ENCODE results near the gene RIN2.
"Not testable (repeated sequence)": the region's sequence is repeated elsewhere in the genome, so short reads cannot be mapped to it uniquely, and the experiment has no call there.

The RIN2 gene

DNA sequence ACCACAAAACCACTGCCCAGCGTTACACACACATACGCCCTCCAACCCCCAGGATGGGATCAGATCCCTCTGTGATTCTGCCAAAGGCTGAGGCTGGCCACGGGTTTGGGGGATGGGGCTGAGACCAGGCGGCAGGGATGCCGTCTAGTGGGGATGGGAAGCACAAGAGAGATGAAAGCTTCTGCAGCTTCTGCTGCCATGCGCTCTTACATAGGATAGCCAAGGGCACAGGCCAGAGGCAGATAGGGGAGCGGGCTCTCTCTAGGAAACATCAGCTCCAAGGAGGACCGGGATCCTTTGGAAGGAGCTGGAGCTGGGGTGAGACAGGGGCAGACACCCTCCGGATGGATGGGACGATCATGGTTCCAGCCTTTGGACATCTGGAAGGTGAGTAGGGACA, 18.7 kb upstream of the RIN2 start:
- no peak for DNase-seq (ENCODE audit: low read depth, low spot score)

- DNase-seq (ENCODE audit: low read depth, low spot score): no peak
These were observed 17.5 kb upstream of the RIN2 start for GRCh38 chr20:19740512-19740911.

DNA sequence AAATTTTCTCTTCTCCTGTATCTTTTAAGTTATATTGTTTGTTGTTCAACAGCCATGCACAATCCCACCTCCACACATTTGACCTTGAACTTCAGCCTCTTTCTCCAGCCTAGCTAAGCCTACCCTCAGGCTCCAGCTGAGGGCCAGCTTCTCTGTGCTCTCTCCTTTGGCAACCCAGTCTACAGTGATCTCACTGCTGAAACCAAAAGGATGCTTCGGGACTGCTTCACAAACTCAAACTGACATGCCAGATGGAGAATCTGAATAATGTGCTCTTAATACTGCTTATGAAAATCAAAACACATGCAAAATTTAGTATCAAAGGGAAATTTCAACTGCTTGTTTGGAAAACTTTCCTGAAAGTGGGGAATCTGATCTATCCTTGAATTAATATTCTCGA, 16.1 kb upstream of the RIN2 start:
- no peak for DNase-seq (ENCODE audit: low read depth, low spot score)

GRCh38 chr20:19742974-19743639, 15.0 kb upstream of the RIN2 start:
- DNase-seq (ENCODE audit: low read depth, low spot score): no peak

DNA sequence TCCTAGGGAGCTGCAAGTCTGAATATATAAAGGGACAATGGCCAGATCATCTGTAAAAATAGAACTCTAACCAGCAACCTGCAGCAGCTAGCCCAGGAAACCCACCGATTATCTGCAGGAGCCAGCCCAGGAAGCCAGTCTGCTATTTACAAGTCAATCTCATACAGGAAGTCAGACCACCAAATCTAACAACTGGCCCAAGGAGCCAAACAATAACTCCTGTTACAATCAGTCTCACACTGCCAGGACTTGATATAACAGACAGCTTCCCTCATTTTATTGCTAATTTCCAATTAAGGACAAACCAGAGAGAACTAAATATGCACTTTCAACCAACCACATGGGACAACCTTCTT, 14.4 kb upstream of the RIN2 start:
- no peak for DNase-seq (ENCODE audit: low read depth, low spot score)

DNA sequence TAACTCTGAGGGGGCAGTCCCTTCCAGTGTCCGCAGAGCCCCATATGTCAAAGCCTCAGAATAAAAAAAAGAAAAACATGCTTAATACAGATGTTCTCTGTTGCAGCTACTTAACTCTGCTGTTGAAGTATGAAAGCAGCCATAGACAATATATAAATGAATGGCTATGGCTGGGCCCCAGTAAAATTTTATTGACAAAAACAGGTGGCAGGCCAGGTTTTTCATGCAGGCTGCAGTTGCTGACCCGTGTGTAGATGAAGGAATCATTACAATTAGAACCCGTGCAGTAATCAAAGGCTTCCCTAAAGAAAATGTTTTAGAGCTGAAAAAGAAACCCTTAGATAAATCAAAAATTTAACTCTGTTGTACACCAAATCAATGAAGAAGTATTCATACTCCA, 13.0 kb upstream of the RIN2 start:
- no peak for DNase-seq (ENCODE audit: low read depth, low spot score)

GRCh38 chr20:19745584-19745983, 12.5 kb upstream of the RIN2 start:
- DNase-seq (ENCODE audit: low read depth, low spot score): no peak

DNA sequence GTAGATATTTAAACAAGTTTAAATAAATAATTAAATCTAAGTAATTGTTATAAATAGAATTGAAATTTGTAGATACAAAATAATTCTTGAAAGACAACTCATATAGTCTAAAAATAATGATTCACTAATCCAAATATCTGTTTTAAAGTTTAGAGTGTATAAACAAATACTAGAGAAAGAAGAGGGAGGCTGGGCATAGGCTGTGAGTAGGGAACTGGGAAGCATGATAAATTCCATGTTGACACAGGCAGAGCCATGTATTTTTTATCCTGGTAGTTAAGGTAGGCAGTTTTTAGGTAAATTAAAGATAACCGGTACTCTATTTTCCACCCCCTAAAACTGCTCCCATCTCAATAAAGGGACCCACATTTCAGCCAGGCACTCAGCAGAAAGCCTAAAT, 11.7 kb upstream of the RIN2 start:
- DNase-seq (ENCODE audit: low read depth, low spot score): no peak

DNA sequence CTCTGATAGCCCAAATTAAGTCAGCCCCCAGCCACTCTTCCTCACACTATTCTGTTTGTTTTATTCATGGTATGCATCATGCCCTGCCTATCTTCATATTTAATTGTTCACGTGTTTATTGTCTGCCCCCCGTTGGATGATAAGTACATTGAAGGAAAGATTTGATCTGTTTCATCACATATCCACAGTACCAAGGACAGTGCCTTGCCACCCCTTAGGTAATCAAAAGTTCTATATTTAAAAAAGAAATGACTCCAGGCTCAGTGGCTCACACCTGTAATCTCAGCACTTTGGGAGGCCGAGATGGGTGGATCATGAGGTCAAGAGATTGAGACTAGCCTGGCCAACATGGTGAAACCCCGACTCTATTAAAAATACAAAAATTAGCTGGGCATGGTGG, 10.2 kb upstream of the RIN2 start:
- no peak for DNase-seq (ENCODE audit: low read depth, low spot score)

GRCh38 chr20:19748681-19749080, 9.4 kb upstream of the RIN2 start:
- no peak for DNase-seq (ENCODE audit: low read depth, low spot score)

- no peak for DNase-seq (ENCODE audit: low read depth, low spot score)
These were observed 8.4 kb upstream of the RIN2 start for GRCh38 chr20:19749618-19750071.

DNA sequence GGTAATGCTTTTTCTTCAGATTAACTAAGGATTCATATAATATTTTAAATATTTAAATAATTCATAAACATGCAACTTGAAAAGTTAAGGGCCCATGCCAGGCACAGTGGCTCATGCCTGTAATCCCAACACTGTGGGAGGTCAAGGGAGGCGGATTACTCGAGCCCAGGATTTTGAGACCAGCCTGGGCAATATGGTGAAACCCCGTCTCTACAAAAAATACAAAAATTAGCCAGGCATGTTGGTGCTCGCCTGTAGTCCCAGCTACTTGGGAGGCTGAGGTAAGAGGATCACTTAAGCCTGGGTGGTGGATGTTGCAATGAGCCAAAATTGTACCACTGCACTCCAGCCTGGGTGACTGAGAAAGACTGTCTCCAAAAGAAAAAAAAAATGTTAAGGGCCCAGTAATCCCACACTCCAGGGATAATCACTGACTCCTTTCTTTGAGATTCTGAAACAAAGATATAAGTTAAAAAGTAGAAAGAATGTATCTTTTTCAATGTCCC, 7.9 kb upstream of the RIN2 start:
- DNase-seq (ENCODE audit: low read depth, low spot score): no peak

GRCh38 chr20:19750907-19751636, 7.0 kb upstream of the RIN2 start:
- DNase-seq (ENCODE audit: low read depth, low spot score): no peak

DNA sequence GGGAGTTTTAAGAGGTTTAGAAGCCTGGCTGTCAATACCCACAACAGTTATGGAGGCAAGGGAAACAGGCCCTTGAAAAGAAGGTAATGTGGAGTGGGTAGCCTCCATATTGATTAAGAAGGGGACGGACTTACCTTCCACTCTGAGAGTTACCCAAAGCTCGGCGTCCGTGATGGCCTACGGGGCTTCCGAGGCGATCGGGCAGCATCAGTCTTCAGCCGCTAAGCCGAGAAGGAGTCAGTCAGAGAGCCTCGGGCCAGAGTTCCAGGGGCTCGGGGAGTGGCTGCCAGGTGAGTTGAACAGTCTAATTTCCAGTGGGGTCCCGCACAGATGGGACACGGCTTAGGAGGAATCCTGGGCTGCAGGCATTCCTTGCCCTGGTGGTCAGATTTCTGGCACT, 3.9 kb upstream of the RIN2 start:
- DNase-seq (ENCODE audit: low read depth, low spot score): not testable (repeated sequence)

- no peak for DNase-seq (ENCODE audit: low read depth, low spot score)
These were observed 1.1 kb upstream of the RIN2 start for GRCh38 chr20:19756761-19757486.

DNA sequence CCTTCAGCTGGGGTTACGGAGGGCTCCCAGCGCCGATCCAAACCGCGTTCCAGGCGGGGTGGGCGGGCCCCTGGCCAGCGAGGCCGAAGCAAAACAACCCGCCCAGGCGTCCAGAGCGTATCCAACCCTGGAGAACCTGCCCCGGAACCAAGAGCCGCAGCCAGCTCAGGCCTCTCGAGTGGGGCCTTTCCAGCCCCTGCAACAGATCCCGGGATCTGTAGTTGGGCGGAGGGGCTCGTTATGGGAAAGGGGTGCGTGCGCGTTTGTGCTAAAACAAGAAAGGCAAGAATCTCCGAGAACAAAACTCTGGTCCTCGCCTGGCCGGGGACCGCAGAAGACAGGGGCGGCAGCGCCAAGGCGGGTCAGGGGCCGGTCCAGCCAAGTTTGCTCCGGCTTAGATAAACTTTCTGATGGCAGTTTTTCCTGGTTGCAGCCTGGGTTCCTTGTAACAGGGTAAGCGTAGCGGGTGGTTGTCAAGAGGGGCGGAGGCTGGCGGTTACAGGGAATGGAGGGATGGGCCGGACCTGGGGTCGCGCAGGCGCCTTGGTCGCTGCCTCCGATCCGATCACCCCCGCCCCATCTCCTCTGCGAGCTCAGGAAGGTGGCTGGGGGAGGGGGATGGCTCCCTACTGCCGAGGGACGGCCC, 448 bp upstream of the RIN2 start:
- DNase-seq (ENCODE audit: low read depth, low spot score): no peak

DNA sequence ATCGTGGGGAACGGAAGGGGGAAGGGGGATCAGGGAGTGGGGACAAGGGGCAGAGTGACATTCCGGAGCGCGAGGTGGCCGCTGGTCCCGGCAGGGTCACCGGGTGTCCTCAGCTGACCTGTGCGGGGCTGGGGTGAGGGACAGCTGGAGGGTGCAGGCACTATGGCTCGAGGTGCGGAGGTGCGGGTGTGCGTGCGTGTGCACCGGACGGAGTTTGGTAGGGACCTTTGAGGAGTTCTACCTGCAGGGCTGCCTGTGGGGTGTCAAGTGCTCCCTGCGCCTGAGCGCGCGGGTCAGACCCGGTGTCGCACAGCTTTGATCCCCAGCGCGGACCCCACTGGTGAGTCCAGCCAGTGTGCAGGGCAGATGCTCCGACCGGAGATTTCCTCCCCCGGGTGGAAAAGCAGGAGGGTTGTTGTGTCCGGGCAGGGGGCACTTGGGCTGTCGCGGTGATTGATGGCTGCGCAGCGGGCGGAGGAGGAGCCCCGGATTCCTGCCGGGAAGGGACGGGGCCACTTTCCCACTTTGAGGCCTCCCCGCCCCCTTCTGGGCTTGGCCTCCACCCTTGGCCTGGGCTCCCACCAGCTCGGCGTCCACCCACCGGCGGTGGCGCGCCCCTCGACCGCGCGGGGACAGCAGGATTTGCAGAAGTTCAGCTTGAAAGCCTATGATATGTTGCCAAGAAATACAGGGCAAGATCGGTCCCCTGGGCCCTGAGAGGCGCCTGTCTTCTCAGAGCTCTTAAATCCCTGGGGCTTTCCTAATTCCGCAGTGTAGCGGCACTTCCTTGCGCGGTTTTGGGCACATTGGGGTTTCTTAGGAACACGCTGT, 658 bp downstream of the RIN2 start:
- DNase-seq (ENCODE audit: low read depth, low spot score): no peak

DNA sequence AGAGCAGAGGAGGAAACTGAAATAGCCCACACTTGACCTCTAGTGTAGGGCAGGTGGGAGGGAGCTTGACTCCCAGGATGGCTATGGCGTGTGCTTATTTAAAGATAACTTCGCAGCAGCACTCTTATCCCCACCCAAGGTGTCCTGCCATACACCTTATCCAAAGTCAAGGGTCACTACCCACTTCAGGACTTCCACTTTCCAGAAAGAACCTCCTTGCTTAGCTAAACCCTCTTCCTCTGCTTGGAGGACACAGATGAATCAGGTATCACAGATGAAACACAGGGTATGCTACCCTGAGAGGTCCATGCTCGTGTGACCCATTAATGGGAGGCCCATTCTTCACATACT, 2.3 kb downstream of the RIN2 start:
- no peak for DNase-seq (ENCODE audit: low read depth, low spot score)

- DNase-seq (ENCODE audit: low read depth, low spot score): no peak
These were observed 3.3 kb downstream of the RIN2 start for GRCh38 chr20:19761326-19761725.

- no peak for DNase-seq (ENCODE audit: low read depth, low spot score)
These were observed 3.8 kb downstream of the RIN2 start for GRCh38 chr20:19761841-19762240.

DNA sequence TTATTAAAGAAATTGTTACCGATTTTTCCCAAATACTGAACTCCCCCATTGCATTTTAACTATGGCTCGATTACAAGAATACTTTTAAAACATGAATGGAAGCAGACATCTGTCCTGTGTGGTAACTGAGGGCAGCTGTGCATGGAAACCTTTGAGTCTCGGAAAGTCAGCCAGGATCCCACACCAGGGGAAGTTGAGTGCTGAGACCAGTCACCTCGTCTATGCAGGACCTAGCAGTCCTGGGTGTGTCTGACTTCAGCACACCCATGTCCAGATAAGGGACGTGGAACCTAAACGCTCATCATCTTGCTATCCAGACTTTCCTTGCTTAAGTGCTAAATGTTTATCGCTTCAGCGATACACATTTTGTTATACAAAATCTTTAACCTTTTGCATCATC, 6.1 kb downstream of the RIN2 start:
- DNase-seq (ENCODE audit: low read depth, low spot score): no peak
